ENCODE results near the gene KCNMB3. TPM values are rescaled to one million over a fixed set of nuclear protein-coding genes. Genes with fewer than 3 reads are reported as not detected.

The KCNMB3 gene
- total RNA-seq, 4 donors from 2014 or later, result 0.19 to 1.5 (median 0.87) TPM

DNA sequence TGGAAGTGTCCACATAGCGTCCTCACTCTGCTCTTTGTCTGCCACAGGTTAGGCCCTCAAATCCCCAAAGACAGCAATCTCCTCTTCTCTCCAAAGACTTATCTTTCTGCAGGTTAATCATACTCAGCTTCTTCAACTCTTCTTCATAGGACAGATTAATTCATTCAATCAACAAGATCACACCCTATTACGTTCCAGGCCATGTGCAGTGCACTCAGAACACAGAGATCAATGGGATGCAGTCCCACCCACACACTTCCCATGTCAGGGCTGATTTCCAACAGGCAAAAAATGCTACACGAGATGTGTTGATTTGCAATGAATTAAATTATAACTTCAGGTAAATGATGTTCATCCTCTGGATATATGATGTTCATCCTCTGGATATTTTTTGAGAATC lies 38.4 kb upstream of the KCNMB3 start:
- 40 to 65% methylated on average over 3 of the region's 3 CpGs for WGBS, 2 donors
- intact Hi-C loops (cut with DNase I; ENCODE audit: low total_unique reads), result no loop called here
- TF ChIP-seq, protein P1, sequence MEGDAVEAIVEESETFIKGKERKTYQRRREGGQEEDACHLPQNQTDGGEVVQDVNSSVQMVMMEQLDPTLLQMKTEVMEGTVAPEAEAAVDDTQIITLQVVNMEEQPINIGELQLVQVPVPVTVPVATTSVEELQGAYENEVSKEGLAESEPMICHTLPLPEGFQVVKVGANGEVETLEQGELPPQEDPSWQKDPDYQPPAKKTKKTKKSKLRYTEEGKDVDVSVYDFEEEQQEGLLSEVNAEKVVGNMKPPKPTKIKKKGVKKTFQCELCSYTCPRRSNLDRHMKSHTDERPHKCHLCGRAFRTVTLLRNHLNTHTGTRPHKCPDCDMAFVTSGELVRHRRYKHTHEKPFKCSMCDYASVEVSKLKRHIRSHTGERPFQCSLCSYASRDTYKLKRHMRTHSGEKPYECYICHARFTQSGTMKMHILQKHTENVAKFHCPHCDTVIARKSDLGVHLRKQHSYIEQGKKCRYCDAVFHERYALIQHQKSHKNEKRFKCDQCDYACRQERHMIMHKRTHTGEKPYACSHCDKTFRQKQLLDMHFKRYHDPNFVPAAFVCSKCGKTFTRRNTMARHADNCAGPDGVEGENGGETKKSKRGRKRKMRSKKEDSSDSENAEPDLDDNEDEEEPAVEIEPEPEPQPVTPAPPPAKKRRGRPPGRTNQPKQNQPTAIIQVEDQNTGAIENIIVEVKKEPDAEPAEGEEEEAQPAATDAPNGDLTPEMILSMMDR (IDR thresholded peaks at IDR 0.05), result no peak
- TF ChIP-seq POLR2A (IDR thresholded peaks at IDR 0.05), result no peak
- H3K4me3 ChIP-seq (ENCODE audit: low read depth, poor library complexity, severe bottlenecking), result no peak overlapping the region
- DNase-seq (ENCODE audit: low spot score in 2 of 2), result no peak

DNA sequence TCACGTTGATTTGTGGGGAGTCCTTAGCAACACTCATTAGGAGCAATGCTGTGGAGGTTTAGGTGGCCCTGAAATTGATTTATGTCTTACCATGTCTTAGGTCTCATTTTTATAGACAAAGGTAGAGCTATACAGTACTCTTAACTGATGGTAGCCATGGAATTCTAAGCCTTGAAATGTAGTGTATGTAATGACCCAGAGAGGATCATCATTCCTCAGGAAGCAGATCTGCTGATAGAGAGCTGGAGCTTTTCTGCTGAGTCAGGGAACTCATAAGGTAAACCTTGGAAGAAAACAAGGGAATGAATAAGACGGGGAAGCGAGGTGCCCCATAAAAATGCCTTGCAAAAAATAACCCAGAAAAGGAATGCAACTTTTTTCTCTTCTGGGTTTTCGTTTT lies 37.9 kb upstream of the KCNMB3 start:
- TF ChIP-seq, protein P1 (IDR thresholded peaks at IDR 0.05), result no peak
- no peak for TF ChIP-seq POLR2A (IDR thresholded peaks at IDR 0.05)
- WGBS, 2 donors, result 58 to 81% methylated on average over 4 of the region's 4 CpGs
- intact Hi-C loops (cut with DNase I; ENCODE audit: low total_unique reads), result no loop called here
- DNase-seq (ENCODE audit: low spot score in 2 of 2), result no peak
- H3K4me3 ChIP-seq (ENCODE audit: low read depth, poor library complexity, severe bottlenecking), result no peak overlapping the region

GRCh38 chr3:179286331-179286730 lies 35.4 kb upstream of the KCNMB3 start:
- H3K4me3 ChIP-seq (ENCODE audit: low read depth, poor library complexity, severe bottlenecking), result no peak overlapping the region
- intact Hi-C loops (cut with DNase I; ENCODE audit: low total_unique reads), result no loop called here
- TF ChIP-seq, protein P1 (IDR thresholded peaks at IDR 0.05), result no peak
- no peak for TF ChIP-seq POLR2A (IDR thresholded peaks at IDR 0.05)
- no peak for DNase-seq (ENCODE audit: low spot score in 2 of 2)
- WGBS, 2 donors, result 70 to 75% methylated on average over 6 of the region's 6 CpGs

GRCh38 chr3:179281825-179282224 lies 30.9 kb upstream of the KCNMB3 start:
- TF ChIP-seq POLR2A (IDR thresholded peaks at IDR 0.05), result no peak
- DNase-seq (ENCODE audit: low spot score in 2 of 2), result no peak
- no peak overlapping the region for H3K4me3 ChIP-seq (ENCODE audit: low read depth, poor library complexity, severe bottlenecking)
- intact Hi-C loops (cut with DNase I; ENCODE audit: low total_unique reads), result no loop called here
- 76 to 79% methylated on average over 3 of the region's 3 CpGs for WGBS, 2 donors

DNA sequence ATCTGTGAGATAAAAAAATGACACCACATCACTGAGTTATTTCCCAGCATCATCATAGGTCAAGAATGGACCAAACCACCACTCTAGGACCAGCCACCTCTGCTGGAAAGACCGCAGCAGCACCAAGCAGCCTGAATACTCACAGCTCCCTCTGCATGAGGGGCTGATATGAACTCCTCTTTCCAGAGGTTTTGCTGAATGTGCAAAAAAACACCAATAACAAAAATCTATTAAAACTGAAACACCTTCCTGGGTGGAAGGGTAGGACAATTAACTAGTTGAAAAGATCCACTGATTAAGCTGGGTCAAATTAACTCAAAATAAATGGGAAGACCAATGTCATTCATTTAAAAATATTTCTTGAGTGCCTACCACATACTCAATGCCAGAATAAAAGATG lies 28.9 kb upstream of the KCNMB3 start:
- TF ChIP-seq, protein P1 (IDR thresholded peaks at IDR 0.05), result no peak
- TF ChIP-seq POLR2A (IDR thresholded peaks at IDR 0.05), result no peak
- 100% methylated on average over 1 of the region's 1 CpG for WGBS, 2 donors
- intact Hi-C loops (cut with DNase I; ENCODE audit: low total_unique reads), result no loop called here
- DNase-seq (ENCODE audit: low spot score in 2 of 2), result no peak
- H3K4me3 ChIP-seq (ENCODE audit: low read depth, poor library complexity, severe bottlenecking), result no peak overlapping the region

DNA sequence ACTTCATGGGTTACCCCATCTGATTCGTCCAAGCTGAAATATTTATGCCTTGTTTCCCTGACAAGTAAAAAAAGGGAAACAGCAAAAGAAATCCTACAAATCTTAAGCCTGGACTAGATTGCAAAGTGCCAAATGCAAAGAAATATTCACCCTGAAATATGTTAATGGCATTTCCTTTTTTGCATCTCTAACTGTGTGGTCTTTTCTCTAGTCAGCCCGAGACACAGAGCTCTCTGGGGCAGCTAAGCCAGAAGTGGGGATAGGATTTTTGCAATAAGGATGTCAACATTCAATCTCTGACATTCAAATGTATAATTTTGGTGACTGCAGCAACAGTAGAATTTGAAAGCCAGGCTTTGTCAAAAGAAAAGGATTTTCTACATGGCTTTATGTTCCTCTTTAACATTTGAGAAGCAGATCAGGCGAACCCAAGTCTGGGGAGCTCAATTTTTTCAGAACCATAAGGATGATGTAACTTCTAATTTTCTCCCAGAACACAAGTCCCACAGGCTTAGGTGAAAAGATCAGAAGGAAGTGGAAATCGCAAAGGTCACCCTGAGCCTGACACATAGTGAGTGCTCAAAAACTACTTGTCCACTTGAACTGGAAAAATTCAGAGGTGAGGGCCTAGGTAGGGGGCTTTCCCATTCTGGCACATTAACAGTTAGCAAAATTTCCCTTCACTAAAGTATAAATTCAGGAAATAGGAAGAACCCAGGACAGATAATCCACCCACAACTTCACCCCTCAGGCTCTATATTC lies 28.2 kb upstream of the KCNMB3 start:
- 60 to 61% methylated on average over 4 of the region's 4 CpGs for WGBS, 2 donors
- no peak for DNase-seq (ENCODE audit: low spot score in 2 of 2)
- intact Hi-C loops (cut with DNase I; ENCODE audit: low total_unique reads), result no loop called here
- no peak overlapping the region for H3K4me3 ChIP-seq (ENCODE audit: low read depth, poor library complexity, severe bottlenecking)
- TF ChIP-seq, protein P1 (IDR thresholded peaks at IDR 0.05), result no peak
- TF ChIP-seq POLR2A (IDR thresholded peaks at IDR 0.05), result no peak
